Naive thymus-derived CD8-positive, alpha-beta T cell (primary cell): ENCODE measurements around the gene SPDYE4. TPM values are rescaled to one million over a fixed set of nuclear protein-coding genes. Genes with fewer than 3 reads are reported as not detected.
A peak's percentile ranks its signal among the peaks of the same experiment; 100 is the strongest.
"Not testable (repeated sequence)": the region's sequence is repeated elsewhere in the genome, so short reads cannot be mapped to it uniquely, and the experiment has no call there.

ENCODE experiments used
- ATAC-seq, 2 donors: fragments of 150-1000 bp; cut with Tn5 transposase in 1 of 2; sonication (Bioruptor Pico), chemical (Tn5 transposase) in 1 of 2; 1 replicate in 1 of 2; 2 replicates in 1 of 2; pipeline ENCODE4 v1.10.0; 2021; ENCODE audit warnings: mild to moderate bottlenecking in 2 of 2, moderate library complexity in 2 of 2
- POLR2A ChIA-PET: fragments of 350-600 bp; sonication (Branson Sonifier 250); formaldehyde crosslinking; loops from one replicate; lab custom pipeline; 2021; ENCODE audit warnings: antibody characterized with exemption; lab: Charles Lee
- DNase-seq, 10 donors: peaks; one replicate each; pipeline versions ENCODE4 v3.0.0 to v3.0.0-alpha.2; 2020 to 2022
- H3K27ac Mint-ChIP-seq, 10 donors: one replicate each; pipeline ENCODE4 v1.8.0; 2020 to 2022; ENCODE audit warnings: mild to moderate bottlenecking in 10 of 10, mixed read lengths in 10 of 10, moderate library complexity in 4 of 10, inconsistent platforms in 1 of 10
- H3K27me3 Mint-ChIP-seq, 5 donors: one replicate each; pipeline ENCODE4 v1.8.0; 2021 to 2022; ENCODE audit warnings: mixed read lengths in 5 of 5
- H3K36me3 Mint-ChIP-seq, 3 donors: one replicate each; pipeline ENCODE4 v1.8.0; 2020 to 2022; ENCODE audit warnings: mixed read lengths in 3 of 3, mild to moderate bottlenecking in 2 of 3, inconsistent platforms in 1 of 3
- H3K4me1 Mint-ChIP-seq, 4 donors: one replicate each; pipeline ENCODE4 v1.8.0; 2021 to 2022; ENCODE audit warnings: mixed read lengths in 4 of 4
- H3K4me3 Mint-ChIP-seq, 10 donors: one replicate each; pipeline ENCODE4 v1.8.0; 2020 to 2022; ENCODE audit warnings: mild to moderate bottlenecking in 10 of 10, mixed read lengths in 10 of 10, moderate library complexity in 6 of 10, inconsistent platforms in 1 of 10
- H3K9me3 Mint-ChIP-seq, 9 donors: one replicate each; pipeline ENCODE4 v1.8.0; 2020 to 2022; ENCODE audit warnings: mixed read lengths in 9 of 9, mild to moderate bottlenecking in 3 of 9, inconsistent platforms in 1 of 9, moderate library complexity in 1 of 9
- polyA plus RNA-seq, 3 donors: library from polyadenylated mRNA; unstranded; fragments of 300-500 nt; fragmentation: Illumina TruSeq; gene quantifications; one replicate each; pipeline ENCODE4 v1.2.3, GENCODE V29; 2021
- total RNA-seq, 8 experiments: library from RNA in 2 of 8; stranded (reverse) in 2 of 8; gene quantifications; one replicate each; pipeline ENCODE4 v1.2.3 and lab custom pipeline; 2021 to 2026

SPDYE4 gene
- total RNA-seq, result not detected
- not detected for polyA plus RNA-seq
- total RNA-seq (lab: John Stamatoyannopoulos, UW), result 0 reads per million in 6 experiments

- peaks cover 6 to 32% (median 14%) of the 10 kb centered on the region in 5 donors for H3K27me3 Mint-ChIP-seq
- peaks cover 0 to 3% (median 0%) of the 10 kb centered on the region in 9 donors for H3K9me3 Mint-ChIP-seq
- ATAC-seq, result no peak
- no peak within 1 kb of the TSS for H3K4me3 Mint-ChIP-seq
- peak within 1 kb of the TSS in 2 of 10 donors; percentile 16 to 18 for H3K27ac Mint-ChIP-seq
- H3K36me3 Mint-ChIP-seq, result no peaks in the 10 kb centered on the region
- POLR2A ChIA-PET, result interaction anchor here (0.7 kb wide), 1 partner anchor 115 kb away, joined by 3 read pairs; no protein-coding TSS in a partner anchor
- DNase-seq, result no peak
- H3K4me1 Mint-ChIP-seq, result peaks cover 0 to 3% (median 0%) of the 10 kb centered on the region in 4 donors
Observed at GRCh38 chr17:8758137-8758596, at the start of gene SPDYE4. TSS of gene SPDYE4 (minus strand) at chr17:8758546. CDS start at chr17:8758382, 164 bp downstream.

GRCh38 chr17:8806926-8807550 lies 48.7 kb upstream of the SPDYE4 start:
- Mint-ChIP-seq H3K36me3 (peaks cover 8 to 42% (median 39%) of the 10 kb centered on the region in 3 donors), H3K4me3 (peak overlapping the region in 1 of 10 donors; percentile 0), H3K4me1 (peaks cover 6 to 25% (median 9%) of the 10 kb centered on the region in 4 donors), H3K9me3 (peaks cover 8 to 48% (median 29%) of the 10 kb centered on the region in 9 donors), H3K27ac (peak overlapping the region in 4 of 10 donors; percentile 9 to 66 (median 64)), H3K27me3 (peaks cover 0 to 8% (median 3%) of the 10 kb centered on the region in 5 donors)
- DNase-seq (no peak), ATAC-seq (peak in 1 of 2 donors; percentile 37)
- POLR2A ChIA-PET, result no interaction called here

- Mint-ChIP-seq H3K27me3 (peaks cover 0 to 8% (median 0%) of the 10 kb centered on the region in 5 donors), H3K9me3 (peaks cover 2 to 42% (median 23%) of the 10 kb centered on the region in 9 donors), H3K27ac (peak overlapping the region in 4 of 10 donors; percentile 9 to 66 (median 54)), H3K4me1 (peaks cover 6 to 25% (median 9%) of the 10 kb centered on the region in 4 donors), H3K36me3 (peaks cover 8 to 36% (median 32%) of the 10 kb centered on the region in 3 donors), H3K4me3 (peak overlapping the region in 1 of 10 donors; percentile 0)
- ATAC-seq (peak in 1 of 2 donors; percentile 57), DNase-seq (no peak)
- POLR2A ChIA-PET, result no interaction called here
Observed at GRCh38 chr17:8806253-8806925, 48.0 kb upstream of the SPDYE4 start.

- H3K9me3 Mint-ChIP-seq, result peaks cover 0 to 34% (median 21%) of the 10 kb centered on the region in 9 donors
Observed at GRCh38 chr17:8805396-8805795, 47.0 kb upstream of the SPDYE4 start.

GRCh38 chr17:8803531-8804420 lies 45.4 kb upstream of the SPDYE4 start:
- POLR2A ChIA-PET, result no interaction called here

More at GRCh38 chr17:8805396-8805795, 47.0 kb upstream of the SPDYE4 start:
- H3K27me3 Mint-ChIP-seq, H3K4me3 Mint-ChIP-seq, ATAC-seq, DNase-seq, H3K27ac Mint-ChIP-seq, POLR2A ChIA-PET: not testable (repeated sequence)
- Mint-ChIP-seq H3K4me1 (peaks cover 6 to 25% (median 9%) of the 10 kb centered on the region in 4 donors), H3K36me3 (peaks cover 8 to 32% (median 28%) of the 10 kb centered on the region in 3 donors)

GRCh38 chr17:8801135-8801840 lies 42.9 kb upstream of the SPDYE4 start:
- Mint-ChIP-seq H3K27ac (peak overlapping the region in 1 of 10 donors; percentile 48), H3K36me3 (no peaks in the 10 kb centered on the region), H3K4me1 (peaks cover 2 to 7% (median 6%) of the 10 kb centered on the region in 4 donors), H3K4me3 (no peak overlapping the region), H3K27me3 (peaks cover 0 to 3% (median 0%) of the 10 kb centered on the region in 5 donors), H3K9me3 (no peaks in the 10 kb centered on the region)
- ATAC-seq (no peak), DNase-seq (no peak)
- POLR2A ChIA-PET, result no interaction called here

More at GRCh38 chr17:8803531-8804420, 45.4 kb upstream of the SPDYE4 start:
- Mint-ChIP-seq H3K4me1 (peaks cover 6 to 25% (median 9%) of the 10 kb centered on the region in 4 donors), H3K9me3 (peaks cover 0 to 18% (median 12%) of the 10 kb centered on the region in 9 donors), H3K27me3 (peaks cover 0 to 8% (median 0%) of the 10 kb centered on the region in 5 donors), H3K4me3 (no peak overlapping the region), H3K27ac (no peak overlapping the region), H3K36me3 (peaks cover 8 to 17% (median 14%) of the 10 kb centered on the region in 3 donors)
- DNase-seq (no peak), ATAC-seq (no peak)

- Mint-ChIP-seq H3K27ac (no peak overlapping the region), H3K4me1 (peaks cover 0 to under 1% (median 0%) of the 10 kb centered on the region in 4 donors), H3K36me3 (no peaks in the 10 kb centered on the region), H3K9me3 (no peaks in the 10 kb centered on the region), H3K4me3 (no peak overlapping the region), H3K27me3 (peaks cover 0 to 3% (median 0%) of the 10 kb centered on the region in 5 donors)
- POLR2A ChIA-PET, result no interaction called here
- ATAC-seq (no peak), DNase-seq (no peak)
Observed at GRCh38 chr17:8800656-8801055, 42.3 kb upstream of the SPDYE4 start.

- no peak overlapping the region for H3K4me3 Mint-ChIP-seq
- POLR2A ChIA-PET, result no interaction called here
- no peaks in the 10 kb centered on the region for H3K36me3 Mint-ChIP-seq
- no peaks in the 10 kb centered on the region for H3K4me1 Mint-ChIP-seq
- H3K27ac Mint-ChIP-seq, result no peak overlapping the region
- H3K27me3 Mint-ChIP-seq, result peaks cover 0 to 3% (median 0%) of the 10 kb centered on the region in 5 donors
- ATAC-seq (no peak), DNase-seq (no peak)
- no peaks in the 10 kb centered on the region for H3K9me3 Mint-ChIP-seq
Observed at GRCh38 chr17:8799570-8800212, 41.3 kb upstream of the SPDYE4 start.

GRCh38 chr17:8798846-8799569 lies 40.7 kb upstream of the SPDYE4 start, which contains the start of gene MFSD6L:
TSS of gene MFSD6L (minus strand) at chr17:8799365. CDS start at chr17:8799120, 245 bp downstream.
- peaks cover 0 to 3% (median 0%) of the 10 kb centered on the region in 4 donors for H3K4me1 Mint-ChIP-seq
- ATAC-seq (peak in 1 of 2 donors; percentile 39), DNase-seq (no peak)
- peaks cover 0 to 3% (median 0%) of the 10 kb centered on the region in 5 donors for H3K27me3 Mint-ChIP-seq
- POLR2A ChIA-PET, result no interaction called here
- H3K36me3 Mint-ChIP-seq, result no peaks in the 10 kb centered on the region
- H3K4me3 Mint-ChIP-seq, result no peak within 1 kb of the TSS
- no peaks in the 10 kb centered on the region for H3K9me3 Mint-ChIP-seq
- peak within 1 kb of the TSS in 1 of 10 donors; percentile 49 for H3K27ac Mint-ChIP-seq

GRCh38 chr17:8798176-8798845 lies 40.0 kb upstream of the SPDYE4 start:
- H3K4me3 Mint-ChIP-seq, result no peak overlapping the region
- no peak for ATAC-seq
- H3K27ac Mint-ChIP-seq, result no peak overlapping the region
- H3K27me3 Mint-ChIP-seq, result peaks cover 0 to 3% (median 0%) of the 10 kb centered on the region in 5 donors
- peaks cover 0 to 10% (median 0%) of the 10 kb centered on the region in 4 donors for H3K4me1 Mint-ChIP-seq
- no peak for DNase-seq
- no peaks in the 10 kb centered on the region for H3K36me3 Mint-ChIP-seq
- H3K9me3 Mint-ChIP-seq, result no peaks in the 10 kb centered on the region
- POLR2A ChIA-PET, result no interaction called here
